Measurements from ENCODE around the gene GPR132. TPM values are rescaled to one million over a fixed set of nuclear protein-coding genes. Genes with fewer than 3 reads are reported as not detected.
"Not testable (repeated sequence)": the region's sequence is repeated elsewhere in the genome, so short reads cannot be mapped to it uniquely, and the experiment has no call there.

GPR132 gene
- total RNA-seq, 1 donor from 2014 or later: 2.2 TPM

- TF ChIP-seq CTCF (IDR thresholded peaks at IDR 0.05; ENCODE audit: insufficient read depth, low read depth, low read length): no peak
- no peak for TF ChIP-seq EZH2 (IDR thresholded peaks at IDR 0.05; ENCODE audit: insufficient read depth, low read length)
- no peaks in the 10 kb centered on the region for H3K79me2 ChIP-seq (ENCODE audit: insufficient read depth, low read length)
- H3K9me3 ChIP-seq (ENCODE audit: insufficient read depth, low read depth, low read length): no peaks in the 10 kb centered on the region
- Mint-ChIP-seq H3K36me3 (ENCODE audit: low read depth, unreplicated experiment) (no peaks in the 10 kb centered on the region), H3K27me3 (ENCODE audit: low read depth, unreplicated experiment) (peaks cover 13% of the 10 kb centered on the region), H3K4me1 (ENCODE audit: low read depth, unreplicated experiment) (peaks cover 6% of the 10 kb centered on the region), H3K27ac (ENCODE audit: unreplicated experiment) (no peak overlapping the region), H3K9me3 (ENCODE audit: unreplicated experiment) (peaks cover 2% of the 10 kb centered on the region), H3K4me3 (ENCODE audit: unreplicated experiment) (no peak overlapping the region)
- H3K4me3 ChIP-seq (ENCODE audit: insufficient read depth, low read depth, low read length): no peak overlapping the region
- no peaks in the 10 kb centered on the region for H3K36me3 ChIP-seq (ENCODE audit: insufficient read depth, low read length)
- FAIRE-seq (no peak), DNase-seq (ENCODE audit: low read depth) (no peak)
- H3K4me2 ChIP-seq (ENCODE audit: low read length): no peak overlapping the region
- no peak overlapping the region for H3K9ac ChIP-seq (ENCODE audit: low read length)
- no peak overlapping the region for H2AFZ ChIP-seq (ENCODE audit: low read depth, low read length)
- H4K20me1 ChIP-seq (ENCODE audit: insufficient read depth, low read length): peaks cover 33% of the 10 kb centered on the region
- H3K4me1 ChIP-seq (ENCODE audit: insufficient read depth, low read length): peaks cover 18% of the 10 kb centered on the region
- H3K27me3 ChIP-seq (ENCODE audit: insufficient read depth, low read length): no peaks in the 10 kb centered on the region
- no peak overlapping the region for H3K27ac ChIP-seq (ENCODE audit: low read depth, low read length)
These were observed 18.9 kb upstream of the GPR132 start for GRCh38 chr14:105083926-105084685.

- peaks cover 25% of the 10 kb centered on the region for H4K20me1 ChIP-seq (ENCODE audit: insufficient read depth, low read length)
- no peak overlapping the region for H3K27ac ChIP-seq (ENCODE audit: low read depth, low read length)
- Mint-ChIP-seq H3K4me3 (ENCODE audit: unreplicated experiment) (no peak overlapping the region), H3K36me3 (ENCODE audit: low read depth, unreplicated experiment) (no peaks in the 10 kb centered on the region), H3K27ac (ENCODE audit: unreplicated experiment) (no peak overlapping the region), H3K4me1 (ENCODE audit: low read depth, unreplicated experiment) (no peaks in the 10 kb centered on the region), H3K9me3 (ENCODE audit: unreplicated experiment) (peaks cover 2% of the 10 kb centered on the region), H3K27me3 (ENCODE audit: low read depth, unreplicated experiment) (peaks cover 16% of the 10 kb centered on the region)
- no peak overlapping the region for H3K9ac ChIP-seq (ENCODE audit: low read length)
- H3K4me2 ChIP-seq (ENCODE audit: low read length): no peak overlapping the region
- no peaks in the 10 kb centered on the region for H3K79me2 ChIP-seq (ENCODE audit: insufficient read depth, low read length)
- H2AFZ ChIP-seq (ENCODE audit: low read depth, low read length): no peak overlapping the region
- H3K4me3 ChIP-seq (ENCODE audit: insufficient read depth, low read depth, low read length): no peak overlapping the region
- TF ChIP-seq EZH2 (IDR thresholded peaks at IDR 0.05; ENCODE audit: insufficient read depth, low read length) (no peak), CTCF (IDR thresholded peaks at IDR 0.05; ENCODE audit: insufficient read depth, low read depth, low read length) (no peak)
- no peaks in the 10 kb centered on the region for H3K27me3 ChIP-seq (ENCODE audit: insufficient read depth, low read length)
- DNase-seq (ENCODE audit: low read depth): no peak
- no peaks in the 10 kb centered on the region for H3K36me3 ChIP-seq (ENCODE audit: insufficient read depth, low read length)
- FAIRE-seq: no peak
- no peaks in the 10 kb centered on the region for H3K9me3 ChIP-seq (ENCODE audit: insufficient read depth, low read depth, low read length)
- peaks cover 4% of the 10 kb centered on the region for H3K4me1 ChIP-seq (ENCODE audit: insufficient read depth, low read length)
These were observed 17.5 kb upstream of the GPR132 start for GRCh38 chr14:105082703-105083102.

- not testable (repeated sequence) for H2AFZ ChIP-seq (ENCODE audit: low read depth, low read length); H3K4me2 ChIP-seq (ENCODE audit: low read length); H3K9ac ChIP-seq (ENCODE audit: low read length); H3K36me3 Mint-ChIP-seq (ENCODE audit: low read depth, unreplicated experiment); H3K4me1 ChIP-seq (ENCODE audit: insufficient read depth, low read length); H3K36me3 ChIP-seq (ENCODE audit: insufficient read depth, low read length); H3K27me3 ChIP-seq (ENCODE audit: insufficient read depth, low read length); H3K27ac ChIP-seq (ENCODE audit: low read depth, low read length); FAIRE-seq; H3K79me2 ChIP-seq (ENCODE audit: insufficient read depth, low read length); H3K9me3 ChIP-seq (ENCODE audit: insufficient read depth, low read depth, low read length); H3K9me3 Mint-ChIP-seq (ENCODE audit: unreplicated experiment); DNase-seq (ENCODE audit: low read depth); H3K4me3 ChIP-seq (ENCODE audit: insufficient read depth, low read depth, low read length); H3K4me3 Mint-ChIP-seq (ENCODE audit: unreplicated experiment); H3K4me1 Mint-ChIP-seq (ENCODE audit: low read depth, unreplicated experiment)
- Mint-ChIP-seq H3K27me3 (ENCODE audit: low read depth, unreplicated experiment) (peaks cover 23% of the 10 kb centered on the region), H3K27ac (ENCODE audit: unreplicated experiment) (peak overlapping the region; percentile 3)
- H4K20me1 ChIP-seq (ENCODE audit: insufficient read depth, low read length): peaks cover 25% of the 10 kb centered on the region
These were observed 16.2 kb upstream of the GPR132 start for GRCh38 chr14:105081473-105081872.
